Loucy (cell line): Measurements from ENCODE around the gene SLC44A2.

Experiments used
- EZH2phosphoT487 ChIP-seq: fragments of 200-600 bp; IDR thresholded peaks from 2 replicates; pipeline ENCODE4 v1.6.1; 2018; ENCODE audit warnings: antibody characterized with exemption, mild to moderate bottlenecking, moderate library complexity, borderline replicate concordance
- TF ChIP-seq, protein P1 (sequence below): fragments of 200-600 bp; sonication (generic); conservative IDR thresholded peaks from 2 replicates; pipeline ENCODE4 v1.5.1; 2014; ENCODE audit warnings: mild to moderate bottlenecking, antibody characterized with exemption, low read length

DNA sequence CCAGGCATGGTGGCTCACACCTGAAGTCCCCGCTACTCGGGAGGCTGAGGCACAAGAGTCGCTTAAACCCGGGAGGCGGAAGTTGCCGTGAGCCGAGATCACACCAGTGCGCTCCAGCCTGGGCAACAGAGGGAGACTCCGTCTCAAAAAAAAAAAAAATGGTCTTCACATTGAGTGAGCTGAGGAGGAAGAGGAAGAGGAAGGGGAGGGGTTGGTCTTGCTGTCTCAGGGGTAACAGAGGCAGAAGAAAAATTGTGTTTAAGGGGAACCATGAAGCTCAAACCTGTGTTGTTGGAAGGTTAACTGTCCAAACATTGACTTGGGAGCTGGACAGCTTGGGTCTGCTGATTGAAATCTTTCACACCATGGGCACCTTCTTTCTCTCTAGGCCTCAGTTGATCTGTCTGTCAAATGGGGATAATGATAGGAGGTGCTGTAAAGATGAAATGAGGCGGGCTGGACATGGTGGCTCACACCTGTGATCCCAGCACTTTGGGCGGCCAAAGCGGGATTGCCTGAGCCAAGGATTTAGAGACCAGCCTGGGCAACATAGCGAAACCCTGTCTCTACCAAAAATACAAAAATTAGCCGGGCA lies 9.8 kb upstream of the SLC44A2 start:
- TF ChIP-seq, protein P1, sequence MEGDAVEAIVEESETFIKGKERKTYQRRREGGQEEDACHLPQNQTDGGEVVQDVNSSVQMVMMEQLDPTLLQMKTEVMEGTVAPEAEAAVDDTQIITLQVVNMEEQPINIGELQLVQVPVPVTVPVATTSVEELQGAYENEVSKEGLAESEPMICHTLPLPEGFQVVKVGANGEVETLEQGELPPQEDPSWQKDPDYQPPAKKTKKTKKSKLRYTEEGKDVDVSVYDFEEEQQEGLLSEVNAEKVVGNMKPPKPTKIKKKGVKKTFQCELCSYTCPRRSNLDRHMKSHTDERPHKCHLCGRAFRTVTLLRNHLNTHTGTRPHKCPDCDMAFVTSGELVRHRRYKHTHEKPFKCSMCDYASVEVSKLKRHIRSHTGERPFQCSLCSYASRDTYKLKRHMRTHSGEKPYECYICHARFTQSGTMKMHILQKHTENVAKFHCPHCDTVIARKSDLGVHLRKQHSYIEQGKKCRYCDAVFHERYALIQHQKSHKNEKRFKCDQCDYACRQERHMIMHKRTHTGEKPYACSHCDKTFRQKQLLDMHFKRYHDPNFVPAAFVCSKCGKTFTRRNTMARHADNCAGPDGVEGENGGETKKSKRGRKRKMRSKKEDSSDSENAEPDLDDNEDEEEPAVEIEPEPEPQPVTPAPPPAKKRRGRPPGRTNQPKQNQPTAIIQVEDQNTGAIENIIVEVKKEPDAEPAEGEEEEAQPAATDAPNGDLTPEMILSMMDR, result no peak
- TF ChIP-seq EZH2phosphoT487, result no peak
